Left renal pelvis (tissue), 4 donors: ENCODE data around the gene RSPRY1. TPM values are rescaled to one million over a fixed set of nuclear protein-coding genes. Genes with fewer than 3 reads are reported as not detected.
"Not testable (repeated sequence)": the region's sequence is repeated elsewhere in the genome, so short reads cannot be mapped to it uniquely, and the experiment has no call there.

Source experiments
- DNase-seq, 4 donors: peaks; one replicate each; pipeline ENCODE4 v3.0.0-alpha.2; 2013; ENCODE audit warnings: low read depth in 4 of 4, low spot score in 3 of 4
- polyA plus RNA-seq, 4 donors: library from polyadenylated mRNA; unstranded; fragments of 120-200 nt; gene quantifications; one replicate each; pipeline ENCODE4 v1.2.1, GENCODE V29; 2013; ENCODE audit not compliant: insufficient read length in 4 of 4

RSPRY1 gene
- polyA plus RNA-seq, 4 donors = 36.0 to 52.2 (median 48.9) TPM

GRCh38 chr16:57185446-57185944 is 634 bp upstream of the RSPRY1 start:
- no peak for DNase-seq

- no peak for DNase-seq
Measured at GRCh38 chr16:57186872-57187854, 1.0 kb downstream of the RSPRY1 start.

- not testable (repeated sequence) for DNase-seq
Measured at GRCh38 chr16:57187902-57188710, 2.0 kb downstream of the RSPRY1 start.

- DNase-seq = no peak
Measured at GRCh38 chr16:57188711-57189002, 2.5 kb downstream of the RSPRY1 start.

- DNase-seq = not testable (repeated sequence)
Measured at GRCh38 chr16:57189527-57189926, 3.4 kb downstream of the RSPRY1 start.

- no peak for DNase-seq
Measured at GRCh38 chr16:57190136-57190535, 4.0 kb downstream of the RSPRY1 start.

GRCh38 chr16:57191056-57191571 is 5.0 kb downstream of the RSPRY1 start:
- DNase-seq = no peak

GRCh38 chr16:57192146-57192545 is 6.0 kb downstream of the RSPRY1 start:
- no peak for DNase-seq

GRCh38 chr16:57192720-57193486 is 6.8 kb downstream of the RSPRY1 start:
- no peak for DNase-seq

GRCh38 chr16:57194512-57194911 is 8.4 kb downstream of the RSPRY1 start:
- no peak for DNase-seq

- no peak for DNase-seq
Measured at GRCh38 chr16:57196286-57196685, 10.2 kb downstream of the RSPRY1 start.

- no peak for DNase-seq
Measured at GRCh38 chr16:57196753-57197152, 10.6 kb downstream of the RSPRY1 start.

- DNase-seq = not testable (repeated sequence)
Measured at GRCh38 chr16:57200321-57200720, 14.2 kb downstream of the RSPRY1 start.

- not testable (repeated sequence) for DNase-seq
Measured at GRCh38 chr16:57200926-57201325, 14.8 kb downstream of the RSPRY1 start.

GRCh38 chr16:57202095-57202886 is 16.2 kb downstream of the RSPRY1 start:
- DNase-seq = no peak

GRCh38 chr16:57203451-57203850 is 17.3 kb downstream of the RSPRY1 start:
- DNase-seq = no peak

GRCh38 chr16:57204675-57205074 is 18.5 kb downstream of the RSPRY1 start:
- no peak for DNase-seq

- DNase-seq = no peak
Measured at GRCh38 chr16:57208926-57209325, 22.8 kb downstream of the RSPRY1 start.

GRCh38 chr16:57209780-57210179 is 23.7 kb downstream of the RSPRY1 start:
- no peak for DNase-seq

GRCh38 chr16:57213462-57213861 is 27.3 kb downstream of the RSPRY1 start:
- DNase-seq = no peak
